Measurements from ENCODE around the gene PGAP2. TPM values are rescaled to one million over a fixed set of nuclear protein-coding genes. Genes with fewer than 3 reads are reported as not detected.

Gene PGAP2
- polyA plus RNA-seq, 2 of the 4 experiments (the other 2 are of a cell fraction): 32.4 to 35.2 TPM

DNA sequence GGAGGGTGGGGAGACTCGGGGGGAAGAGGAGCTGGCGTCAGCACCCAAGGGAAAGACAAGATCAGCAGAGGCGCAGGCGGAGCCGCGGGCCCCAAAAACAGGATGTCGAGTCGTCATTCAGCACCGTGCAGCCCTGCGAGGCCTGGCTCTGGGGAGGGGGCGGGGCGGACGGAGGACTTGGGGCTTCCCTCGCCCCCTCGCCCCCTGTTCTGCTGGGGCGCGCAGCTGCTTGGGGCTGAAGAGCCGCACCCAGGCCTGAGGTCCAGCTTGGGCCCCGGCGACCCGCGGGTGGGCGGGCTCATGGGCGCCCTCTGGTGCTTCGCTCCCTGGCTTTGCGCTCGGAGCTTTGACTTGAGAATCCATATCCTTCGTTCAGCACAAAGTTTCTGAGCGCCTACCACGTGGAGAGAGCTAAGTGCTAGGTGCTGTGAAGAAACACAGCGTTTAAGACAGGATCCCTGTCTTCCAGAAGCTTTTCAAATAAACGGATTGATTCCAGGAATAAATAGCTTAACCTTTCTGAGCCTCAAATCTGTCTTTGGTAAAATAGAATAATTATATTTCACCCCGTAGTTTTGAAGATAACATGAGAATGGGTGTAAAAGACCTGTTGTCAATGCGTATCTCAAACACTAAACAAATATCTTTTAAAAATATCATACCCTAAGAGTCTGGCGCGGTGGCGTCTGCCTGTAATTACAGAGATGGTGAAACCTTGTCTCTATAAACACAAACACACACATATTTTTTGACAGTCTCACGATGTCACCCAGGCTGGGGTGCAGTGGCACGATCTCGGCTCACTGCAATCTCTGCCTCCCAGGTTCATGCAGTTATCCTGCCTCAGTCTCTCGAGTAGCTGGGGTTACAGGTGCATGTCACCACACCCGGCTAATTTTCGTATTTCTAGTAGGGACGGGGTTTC lies 33.3 kb downstream of the PGAP2 start (continued):
- TF ChIP-seq FOXS1 (CRISPR knock-in tag; IDR thresholded peaks at IDR 0.05) (no peak), PHF8 (IDR thresholded peaks at IDR 0.05; ENCODE audit: borderline replicate concordance, low read depth) (peak; percentile 82; the same call in 1 of the 2 replicates), CBX2 (IDR thresholded peaks at IDR 0.05; ENCODE audit: borderline replicate concordance, low read depth) (no peak), GATA3 (IDR thresholded peaks at IDR 0.05; ENCODE audit: borderline replicate concordance) (0 out of 2 replicates have a peak, but pooled peaks have one; percentile 9), POLR2A (IDR thresholded peaks at IDR 0.05; ENCODE audit: low read length) (peak; percentile 42), KDM5A (IDR thresholded peaks at IDR 0.05) (no peak), TFCP2L1 (CRISPR knock-in tag; IDR thresholded peaks at IDR 0.05) (no peak), HEYL (CRISPR knock-in tag; IDR thresholded peaks at IDR 0.05) (no peak)
- TF ChIP-seq, protein P1, sequence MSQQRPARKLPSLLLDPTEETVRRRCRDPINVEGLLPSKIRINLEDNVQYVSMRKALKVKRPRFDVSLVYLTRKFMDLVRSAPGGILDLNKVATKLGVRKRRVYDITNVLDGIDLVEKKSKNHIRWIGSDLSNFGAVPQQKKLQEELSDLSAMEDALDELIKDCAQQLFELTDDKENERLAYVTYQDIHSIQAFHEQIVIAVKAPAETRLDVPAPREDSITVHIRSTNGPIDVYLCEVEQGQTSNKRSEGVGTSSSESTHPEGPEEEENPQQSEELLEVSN (IDR thresholded peaks at IDR 0.05; ENCODE audit: borderline replicate concordance, low read depth): peak; percentile 97
- TF ChIP-seq, protein P2, sequence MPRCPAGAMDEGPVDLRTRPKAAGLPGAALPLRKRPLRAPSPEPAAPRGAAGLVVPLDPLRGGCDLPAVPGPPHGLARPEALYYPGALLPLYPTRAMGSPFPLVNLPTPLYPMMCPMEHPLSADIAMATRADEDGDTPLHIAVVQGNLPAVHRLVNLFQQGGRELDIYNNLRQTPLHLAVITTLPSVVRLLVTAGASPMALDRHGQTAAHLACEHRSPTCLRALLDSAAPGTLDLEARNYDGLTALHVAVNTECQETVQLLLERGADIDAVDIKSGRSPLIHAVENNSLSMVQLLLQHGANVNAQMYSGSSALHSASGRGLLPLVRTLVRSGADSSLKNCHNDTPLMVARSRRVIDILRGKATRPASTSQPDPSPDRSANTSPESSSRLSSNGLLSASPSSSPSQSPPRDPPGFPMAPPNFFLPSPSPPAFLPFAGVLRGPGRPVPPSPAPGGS (IDR thresholded peaks at IDR 0.05): peak; percentile 10; the same call in 1 of the 3 replicates
- TF ChIP-seq, protein P3, sequence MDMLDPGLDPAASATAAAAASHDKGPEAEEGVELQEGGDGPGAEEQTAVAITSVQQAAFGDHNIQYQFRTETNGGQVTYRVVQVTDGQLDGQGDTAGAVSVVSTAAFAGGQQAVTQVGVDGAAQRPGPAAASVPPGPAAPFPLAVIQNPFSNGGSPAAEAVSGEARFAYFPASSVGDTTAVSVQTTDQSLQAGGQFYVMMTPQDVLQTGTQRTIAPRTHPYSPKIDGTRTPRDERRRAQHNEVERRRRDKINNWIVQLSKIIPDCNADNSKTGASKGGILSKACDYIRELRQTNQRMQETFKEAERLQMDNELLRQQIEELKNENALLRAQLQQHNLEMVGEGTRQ (IDR thresholded peaks at IDR 0.05): peak; percentile 43; the same call in 1 of the 2 replicates
- TF ChIP-seq, protein P4, sequence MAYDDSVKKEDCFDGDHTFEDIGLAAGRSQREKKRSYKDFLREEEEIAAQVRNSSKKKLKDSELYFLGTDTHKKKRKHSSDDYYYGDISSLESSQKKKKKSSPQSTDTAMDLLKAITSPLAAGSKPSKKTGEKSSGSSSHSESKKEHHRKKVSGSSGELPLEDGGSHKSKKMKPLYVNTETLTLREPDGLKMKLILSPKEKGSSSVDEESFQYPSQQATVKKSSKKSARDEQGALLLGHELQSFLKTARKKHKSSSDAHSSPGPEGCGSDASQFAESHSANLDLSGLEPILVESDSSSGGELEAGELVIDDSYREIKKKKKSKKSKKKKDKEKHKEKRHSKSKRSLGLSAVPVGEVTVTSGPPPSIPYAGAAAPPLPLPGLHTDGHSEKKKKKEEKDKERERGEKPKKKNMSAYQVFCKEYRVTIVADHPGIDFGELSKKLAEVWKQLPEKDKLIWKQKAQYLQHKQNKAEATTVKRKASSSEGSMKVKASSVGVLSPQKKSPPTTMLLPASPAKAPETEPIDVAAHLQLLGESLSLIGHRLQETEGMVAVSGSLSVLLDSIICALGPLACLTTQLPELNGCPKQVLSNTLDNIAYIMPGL (CRISPR knock-in tag; IDR thresholded peaks at IDR 0.05; ENCODE audit: borderline replicate concordance): peak; percentile 82; the same call in 1 of the 2 replicates

DNA sequence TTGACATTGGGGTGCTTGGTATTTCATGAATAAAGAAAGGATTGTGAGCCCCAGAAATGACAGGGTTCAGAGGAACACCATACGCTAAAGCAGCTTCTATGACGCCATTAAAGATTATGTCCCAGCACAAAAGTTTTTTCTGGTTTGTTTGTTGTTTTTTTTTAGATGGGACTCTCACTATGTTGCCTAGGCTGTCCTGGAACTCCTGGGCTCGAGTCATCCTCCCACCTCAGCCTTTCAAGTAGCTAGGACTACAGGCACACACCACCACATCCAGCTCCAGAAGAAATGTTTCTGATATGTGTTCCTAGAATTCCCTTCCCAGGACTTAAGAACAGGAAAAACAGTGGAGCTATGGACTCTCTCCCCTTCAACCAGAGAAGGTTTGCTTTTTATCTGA lies 35.0 kb downstream of the PGAP2 start:
- no peaks in the 10 kb centered on the region for H3K9me3 ChIP-seq
- ATAC-seq: no peak
- no peak overlapping the region for H3K4me3 ChIP-seq
- peaks cover 21% of the 10 kb centered on the region for H3K4me1 ChIP-seq
- no peak for FAIRE-seq
- no peak overlapping the region for H3K4me2 ChIP-seq
- WGBS (ENCODE audit: missing lambda C conversion rate): 75% methylated on average over 3 of the region's 3 CpGs
- TF ChIP-seq HEYL (CRISPR knock-in tag; IDR thresholded peaks at IDR 0.05): no peak
- no peak for TF ChIP-seq JUNB (IDR thresholded peaks at IDR 0.05)
- TF ChIP-seq, protein P5, sequence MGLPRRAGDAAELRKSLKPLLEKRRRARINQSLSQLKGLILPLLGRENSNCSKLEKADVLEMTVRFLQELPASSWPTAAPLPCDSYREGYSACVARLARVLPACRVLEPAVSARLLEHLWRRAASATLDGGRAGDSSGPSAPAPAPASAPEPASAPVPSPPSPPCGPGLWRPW (IDR thresholded peaks at IDR 0.05): no peak
- no peak for TF ChIP-seq CHD4 (IDR thresholded peaks at IDR 0.05; ENCODE audit: borderline replicate concordance)
- TF ChIP-seq MYC (IDR thresholded peaks at IDR 0.05; ENCODE audit: borderline replicate concordance, low read length): no peak
- TF ChIP-seq RCOR1 (IDR thresholded peaks at IDR 0.05; ENCODE audit: low read depth, low read length): no peak
- no peak for TF ChIP-seq GATA3 (IDR thresholded peaks at IDR 0.05; ENCODE audit: borderline replicate concordance)
- TF ChIP-seq ESRRA (IDR thresholded peaks at IDR 0.05; ENCODE audit: borderline replicate concordance, low read length): no peak
- TF ChIP-seq, protein P6, sequence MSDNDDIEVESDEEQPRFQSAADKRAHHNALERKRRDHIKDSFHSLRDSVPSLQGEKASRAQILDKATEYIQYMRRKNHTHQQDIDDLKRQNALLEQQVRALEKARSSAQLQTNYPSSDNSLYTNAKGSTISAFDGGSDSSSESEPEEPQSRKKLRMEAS (IDR thresholded peaks at IDR 0.05): no peak
- TF ChIP-seq, protein P7, sequence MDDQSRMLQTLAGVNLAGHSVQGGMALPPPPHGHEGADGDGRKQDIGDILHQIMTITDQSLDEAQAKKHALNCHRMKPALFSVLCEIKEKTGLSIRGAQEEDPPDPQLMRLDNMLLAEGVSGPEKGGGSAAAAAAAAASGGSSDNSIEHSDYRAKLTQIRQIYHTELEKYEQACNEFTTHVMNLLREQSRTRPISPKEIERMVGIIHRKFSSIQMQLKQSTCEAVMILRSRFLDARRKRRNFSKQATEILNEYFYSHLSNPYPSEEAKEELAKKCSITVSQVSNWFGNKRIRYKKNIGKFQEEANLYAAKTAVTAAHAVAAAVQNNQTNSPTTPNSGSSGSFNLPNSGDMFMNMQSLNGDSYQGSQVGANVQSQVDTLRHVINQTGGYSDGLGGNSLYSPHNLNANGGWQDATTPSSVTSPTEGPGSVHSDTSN (IDR thresholded peaks at IDR 0.05): no peak
- no peak for TF ChIP-seq ZNF302 (CRISPR knock-in tag; IDR thresholded peaks at IDR 0.05)
- no peak for TF ChIP-seq TP53 (CRISPR knock-in tag; IDR thresholded peaks at IDR 0.05)
- no peak for TF ChIP-seq EHMT2 (IDR thresholded peaks at IDR 0.05; ENCODE audit: low read depth)
- no peak for TF ChIP-seq NPAS2 (CRISPR knock-in tag; IDR thresholded peaks at IDR 0.05; ENCODE audit: borderline replicate concordance)
- TF ChIP-seq HOXB5 (CRISPR knock-in tag; IDR thresholded peaks at IDR 0.05): no peak
- ChIA-PET POLR2A (no interaction called here), CTCF (interaction anchor here (2.2 to 27.8 kb wide), 3 partner anchors 11 to 226 kb away, joined by 13 to 919 read pairs (median 115); partner anchors contain the start of genes PGAP2 and STIM1)
- DNase-seq (ENCODE audit: low read depth in 1 of 2, low spot score in 1 of 2): no peak
- no peak overlapping the region for H3K27ac ChIP-seq

Measured in A549 (cell line).